GM19351 (cell line): ENCODE results near the gene SNED1.

Experiments
- ATAC-seq: cut with Tn5 transposase; IDR thresholded peaks from one replicate; pipeline ENCODE4 v1.9.1; 2021; ENCODE audit warnings: mild to moderate bottlenecking, moderate library complexity; ENCODE audit not compliant: unreplicated experiment

SNED1 gene

GRCh38 chr2:241142063-241142462, 143.6 kb downstream of the SNED1 start:
- ATAC-seq, result no peak

- no peak for ATAC-seq
Measured at GRCh38 chr2:241142593-241142992, 144.2 kb downstream of the SNED1 start.
